22Rv1 (cell line): ENCODE results near the gene GTF3C4.

Experiments used
- CTCF ChIP-seq: fragments of 450-650 bp; IDR thresholded peaks from 2 replicates; pipeline ENCODE4 v1.5.1; 2017; ENCODE audit warnings: mild to moderate bottlenecking
- ZFX ChIP-seq: fragments of 450-650 bp; IDR thresholded peaks from 2 replicates; pipeline ENCODE4 v1.6.1; 2017; ENCODE audit warnings: antibody characterized with exemption, borderline replicate concordance

DNA sequence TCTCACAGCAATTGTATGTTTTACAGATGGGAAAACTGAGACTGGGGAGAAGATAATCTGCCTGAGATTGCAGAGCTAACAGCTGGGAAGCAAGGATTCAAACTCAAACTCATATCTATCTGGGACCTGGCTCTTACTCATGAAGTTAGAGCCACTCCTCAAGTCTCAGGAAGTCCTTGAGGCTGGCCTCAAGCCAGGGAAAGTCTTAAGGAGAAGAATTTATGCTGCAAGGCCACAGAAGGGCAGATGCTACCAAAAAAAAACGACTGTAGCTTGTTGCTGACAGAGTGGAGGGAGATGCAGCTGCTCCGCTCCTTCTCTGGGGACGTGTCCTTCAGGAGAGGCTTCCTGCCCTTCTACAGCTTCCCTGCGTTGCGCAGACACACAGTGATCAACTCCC is 48.1 kb upstream of the GTF3C4 start:
- TF ChIP-seq CTCF (no peak), ZFX (no peak)
